RPMI7951 (cell line): ENCODE measurements around the gene COX6A2. TPM values are rescaled to one million over a fixed set of nuclear protein-coding genes. Genes with fewer than 3 reads are reported as not detected.
A peak's percentile ranks its signal among the peaks of the same experiment; 100 is the strongest.
"Not testable (repeated sequence)": the region's sequence is repeated elsewhere in the genome, so short reads cannot be mapped to it uniquely, and the experiment has no call there.

Source experiments
- DNase-seq: peaks from one replicate; pipeline ENCODE4 v3.0.0-alpha.2; 2012; ENCODE audit warnings: low read depth
- total RNA-seq: library from RNA; depleted of rRNA; stranded (reverse); fragments of >200 nt; shearing (Covaris generic); gene quantifications from 2 replicates; pipeline ENCODE4 v1.2.3, GENCODE V29; 2014

COX6A2 gene
- total RNA-seq, 1 experiment from 2014 or later = not detected

DNA sequence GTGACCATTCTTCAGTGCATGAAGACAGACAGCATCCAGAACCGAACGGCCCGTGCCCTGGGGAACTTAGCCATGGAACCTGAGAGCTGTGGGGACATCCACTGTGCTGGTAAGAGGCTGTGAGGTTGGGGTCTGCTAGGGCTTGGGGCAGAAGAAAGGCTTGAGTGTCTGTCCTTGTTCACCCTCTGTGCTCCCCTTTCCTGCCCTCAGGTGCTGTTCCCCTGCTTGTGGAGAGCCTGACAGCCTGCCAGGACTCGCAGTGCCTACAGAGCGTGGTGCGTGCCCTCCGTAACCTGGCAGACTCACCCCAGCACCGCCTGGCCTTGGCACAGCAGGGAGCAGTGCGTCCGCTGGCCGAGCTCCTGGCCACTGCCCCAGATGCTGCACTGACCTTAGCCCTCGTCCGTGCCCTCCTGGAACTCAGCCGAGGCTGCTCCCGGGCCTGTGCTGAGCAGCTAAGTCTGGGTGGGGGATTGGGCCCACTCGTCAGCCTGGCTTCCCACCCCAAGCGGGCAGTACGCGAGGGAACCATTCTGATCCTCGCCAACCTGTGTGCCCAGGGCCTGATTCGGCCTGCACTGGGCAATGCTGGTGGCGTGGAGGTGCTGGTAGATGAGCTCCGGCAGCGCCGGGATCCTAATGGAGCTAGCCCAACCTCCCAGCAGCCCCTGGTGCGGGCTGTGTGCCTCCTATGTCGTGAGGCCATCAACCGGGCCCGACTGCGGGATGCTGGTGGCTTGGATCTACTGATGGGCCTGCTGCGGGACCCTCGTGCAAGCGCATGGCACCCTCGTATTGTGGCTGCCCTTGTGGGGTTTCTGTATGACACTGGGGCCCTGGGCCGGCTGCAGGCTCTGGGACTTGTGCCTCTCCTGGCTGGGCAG, 34.0 kb upstream of the COX6A2 start:
- no peak for DNase-seq

DNA sequence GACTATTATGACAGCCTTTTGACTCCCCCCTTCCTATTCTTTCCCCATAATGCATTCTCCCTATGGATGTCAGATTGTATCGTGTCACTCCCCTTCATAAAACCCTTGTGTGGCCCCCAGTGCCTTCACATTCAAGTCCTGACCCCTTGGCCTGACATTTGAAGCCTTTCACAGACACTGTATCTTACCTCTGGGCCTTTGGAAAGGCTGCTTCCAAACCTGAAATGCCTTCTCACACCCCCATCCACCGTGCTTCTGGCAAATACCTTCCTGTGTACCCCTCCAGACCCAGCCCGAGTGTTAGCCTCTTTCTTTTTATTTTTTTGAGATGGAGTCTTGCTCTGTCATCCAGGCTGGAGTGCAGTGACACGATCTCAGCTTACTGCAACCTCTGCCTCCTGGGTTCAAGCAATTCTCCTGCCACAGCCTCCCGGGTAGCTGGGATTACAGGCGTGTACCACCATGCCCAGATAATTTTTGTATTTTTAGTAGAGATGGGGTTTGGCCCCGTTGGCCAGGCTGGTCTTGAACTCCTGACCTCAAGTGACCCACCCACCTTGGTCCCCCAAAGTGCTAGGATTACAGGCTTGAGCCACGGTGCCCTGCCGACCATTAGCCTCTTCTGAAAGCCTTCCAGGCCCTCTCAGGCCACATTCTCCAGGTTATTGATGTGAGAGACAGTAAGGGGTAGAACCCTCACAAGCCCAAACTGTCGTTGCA, 33.2 kb upstream of the COX6A2 start:
- DNase-seq = no peak

DNA sequence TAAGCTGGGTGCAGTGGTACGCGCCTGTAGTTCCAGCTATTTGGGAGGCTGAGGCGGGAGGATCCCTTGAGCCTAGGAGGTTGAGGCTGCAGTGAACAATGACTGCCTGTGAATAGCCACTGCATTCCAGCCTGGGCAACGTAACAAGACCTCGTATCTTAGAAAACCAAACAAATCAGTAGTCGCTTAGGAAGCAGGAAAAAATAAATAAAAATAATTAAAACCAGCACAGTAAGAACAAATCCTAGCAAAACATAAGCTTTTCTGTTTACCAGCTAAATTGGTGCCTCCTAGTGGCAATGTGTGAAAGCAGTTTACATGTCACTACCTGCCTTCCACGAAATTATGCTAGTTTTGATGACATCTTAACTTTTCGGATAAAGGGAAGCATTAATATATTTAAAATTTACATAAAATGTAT, 32.4 kb upstream of the COX6A2 start:
- peak; percentile 48 for DNase-seq

DNA sequence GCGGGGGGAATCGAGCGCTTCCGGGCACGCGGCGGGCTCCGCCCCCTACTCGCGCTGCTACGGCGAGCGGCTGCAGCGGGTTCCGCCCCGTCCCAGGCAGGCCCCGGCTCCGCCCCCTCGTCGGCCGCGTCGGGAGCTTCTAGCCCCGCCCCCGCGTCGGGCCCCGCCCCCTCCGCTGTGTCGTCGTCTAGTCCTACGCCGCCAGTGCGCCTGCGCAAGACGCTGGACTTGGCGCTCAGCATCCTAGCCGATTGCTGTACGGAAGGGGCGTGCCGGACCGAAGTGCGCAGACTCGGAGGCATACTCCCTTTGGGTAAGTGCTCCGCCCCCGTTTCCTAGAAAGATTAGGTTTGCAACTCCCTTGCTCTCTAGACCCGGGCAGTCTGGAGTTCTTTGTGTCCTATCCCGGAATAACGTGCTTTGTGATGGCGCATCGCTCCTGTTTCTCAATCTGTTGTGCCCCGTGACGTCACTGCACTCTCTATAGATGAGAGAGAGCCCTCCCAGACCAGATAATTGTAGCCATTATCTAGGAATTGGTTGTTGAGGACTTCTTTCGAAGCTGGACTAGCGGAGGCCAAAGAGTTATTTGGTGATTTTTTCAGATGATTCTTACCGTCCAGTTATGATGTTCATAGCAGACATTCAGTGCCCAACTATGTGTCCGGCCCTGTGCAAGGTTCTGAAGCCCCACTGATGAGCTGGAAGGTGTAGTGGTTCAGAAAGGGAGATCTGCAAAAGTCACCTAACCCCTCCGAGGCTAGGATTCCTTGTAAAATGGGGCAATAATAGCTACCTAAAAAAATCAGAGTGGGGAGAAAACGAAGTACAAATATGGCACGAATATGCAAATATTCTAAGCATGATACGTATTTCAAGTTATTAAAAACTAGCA, 31.8 kb upstream of the COX6A2 start:
- peak; percentile 96 for DNase-seq

DNA sequence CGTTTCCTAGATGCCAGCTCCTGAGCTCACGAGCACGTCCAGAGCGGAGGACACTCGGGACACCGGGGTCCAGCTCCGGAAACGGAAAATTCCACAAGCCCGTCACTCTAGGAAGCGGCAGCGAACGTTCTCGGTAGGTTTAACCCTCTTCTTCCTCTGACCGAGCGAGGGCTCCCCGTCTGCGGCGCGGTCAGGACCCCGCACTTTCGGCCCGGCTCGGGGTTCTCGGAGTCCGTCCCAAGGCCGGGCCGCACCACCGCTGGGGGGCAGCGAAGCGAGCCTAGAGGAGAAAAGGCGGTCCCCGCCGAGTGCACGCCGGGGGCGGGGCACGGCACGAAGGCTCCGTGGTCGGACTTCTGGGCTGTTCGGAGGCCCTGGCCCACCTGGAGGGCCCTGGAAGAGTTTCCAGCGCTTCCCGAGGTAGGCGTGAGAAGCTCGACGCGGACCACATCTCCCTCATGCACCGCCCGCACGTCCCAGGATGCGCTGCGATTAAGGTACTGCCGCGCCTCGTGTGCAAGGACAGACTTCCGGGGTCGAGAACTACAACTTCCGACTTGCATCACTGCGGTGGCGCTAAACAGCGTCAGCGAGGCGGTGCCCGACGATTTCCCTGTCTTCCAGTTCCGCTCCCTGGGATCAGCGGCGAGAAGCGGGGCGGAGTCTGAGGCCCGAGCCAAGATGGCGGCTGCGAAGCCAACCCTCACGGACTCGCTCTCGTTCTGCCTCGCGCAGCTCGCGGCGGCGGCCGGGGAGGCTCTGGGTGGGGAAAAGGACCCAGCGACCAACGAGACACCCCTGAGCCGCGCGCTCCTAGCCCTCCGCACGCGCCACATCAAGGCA, 30.9 kb upstream of the COX6A2 start, which contains the start of gene ARMC5:
Gene ARMC5, plus strand, starts transcription at position 658 of the 843 bp plus-strand sequence. Its CDS starts 24 bp downstream, at position 682.
- DNase-seq = peak; percentile 96

DNA sequence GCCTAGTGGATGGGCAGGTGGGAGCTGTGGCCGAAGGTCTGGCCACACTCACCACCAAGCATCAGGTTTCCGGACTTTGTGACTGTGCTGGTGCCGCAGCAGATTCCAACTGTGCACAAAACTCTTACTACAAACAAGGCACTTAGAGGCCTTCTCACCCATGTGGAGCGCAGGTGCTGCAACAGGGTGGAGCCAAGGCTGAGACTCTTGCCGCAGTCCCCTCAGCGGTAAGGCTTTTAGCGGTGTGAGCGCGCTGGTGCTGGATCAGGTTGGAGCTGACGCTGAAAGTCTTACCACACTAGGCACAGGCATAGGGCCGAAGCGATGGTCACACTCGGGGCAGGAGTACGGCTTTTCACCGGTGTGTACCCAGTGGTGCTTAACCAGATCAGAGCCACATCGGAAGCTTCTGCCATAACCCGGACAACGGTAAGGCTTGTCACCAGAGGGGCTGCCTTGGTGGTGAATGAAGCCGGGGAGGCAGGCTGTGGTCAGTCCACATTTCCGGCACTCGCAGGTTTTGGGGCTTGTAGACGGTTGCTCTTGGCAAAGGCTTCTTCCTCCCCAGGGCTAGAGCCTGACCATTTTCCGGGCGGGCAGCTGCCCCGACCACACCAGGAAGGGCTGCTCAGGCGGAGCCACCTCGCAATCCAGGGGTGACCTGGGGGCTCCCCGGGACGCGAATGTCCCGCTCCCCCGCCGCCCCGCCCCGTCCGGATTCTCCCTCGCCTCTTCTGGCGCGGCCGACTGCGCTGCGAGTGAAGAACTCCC, 30.1 kb upstream of the COX6A2 start:
- DNase-seq = peak; percentile 78

DNA sequence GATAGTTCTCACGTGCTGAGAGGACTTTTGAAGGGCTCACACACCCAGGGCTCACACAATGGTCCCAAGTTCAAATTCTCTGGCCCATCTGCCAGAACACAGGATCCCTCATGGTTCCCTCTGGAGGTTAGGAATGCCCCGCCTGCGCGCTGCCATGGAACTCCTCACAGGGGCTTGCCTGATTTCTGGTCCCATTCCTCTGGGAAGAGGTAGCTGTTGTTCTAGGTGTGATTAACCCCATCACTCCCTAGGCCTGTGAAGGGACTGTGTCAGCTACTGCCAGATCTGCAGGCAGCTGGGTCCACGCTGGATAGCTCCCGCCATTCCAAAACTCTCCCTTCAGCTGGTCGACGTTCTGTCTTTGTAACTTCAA, 28.8 kb upstream of the COX6A2 start:
- no peak for DNase-seq

DNA sequence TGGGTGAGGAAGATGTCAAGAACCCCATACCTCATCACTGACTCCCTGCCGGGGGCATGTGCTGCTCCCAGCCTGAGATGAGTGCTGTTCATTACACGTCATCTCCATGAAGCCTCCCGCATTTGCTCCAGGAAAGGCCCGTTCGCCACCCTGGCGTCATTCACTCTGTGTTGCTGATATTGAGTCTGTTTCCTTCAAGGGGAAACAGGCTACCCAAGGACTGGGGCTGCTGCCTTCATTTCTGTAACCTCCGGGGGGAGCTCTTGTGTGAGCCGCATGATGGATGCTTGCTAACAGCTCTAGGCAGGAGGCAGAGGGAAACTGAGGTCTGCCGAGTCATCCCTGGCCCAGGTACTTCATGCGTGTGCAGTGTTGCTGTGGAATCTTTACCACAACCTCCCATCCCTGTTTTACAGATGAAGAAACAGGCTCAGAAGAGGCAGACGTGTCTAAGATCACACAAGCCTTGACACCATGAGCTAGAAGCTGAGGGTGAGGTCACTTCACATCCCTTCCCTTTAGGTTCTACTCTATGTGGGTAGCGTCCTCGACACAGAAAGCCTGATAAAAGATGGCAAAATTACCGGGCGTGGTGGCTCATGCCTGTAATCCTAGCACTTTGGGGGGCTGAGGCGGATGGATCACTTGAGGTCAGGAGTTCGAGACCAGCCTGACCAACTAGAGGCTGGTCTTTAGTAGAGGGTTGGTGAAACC, 27.6 kb upstream of the COX6A2 start:
- DNase-seq = no peak

DNA sequence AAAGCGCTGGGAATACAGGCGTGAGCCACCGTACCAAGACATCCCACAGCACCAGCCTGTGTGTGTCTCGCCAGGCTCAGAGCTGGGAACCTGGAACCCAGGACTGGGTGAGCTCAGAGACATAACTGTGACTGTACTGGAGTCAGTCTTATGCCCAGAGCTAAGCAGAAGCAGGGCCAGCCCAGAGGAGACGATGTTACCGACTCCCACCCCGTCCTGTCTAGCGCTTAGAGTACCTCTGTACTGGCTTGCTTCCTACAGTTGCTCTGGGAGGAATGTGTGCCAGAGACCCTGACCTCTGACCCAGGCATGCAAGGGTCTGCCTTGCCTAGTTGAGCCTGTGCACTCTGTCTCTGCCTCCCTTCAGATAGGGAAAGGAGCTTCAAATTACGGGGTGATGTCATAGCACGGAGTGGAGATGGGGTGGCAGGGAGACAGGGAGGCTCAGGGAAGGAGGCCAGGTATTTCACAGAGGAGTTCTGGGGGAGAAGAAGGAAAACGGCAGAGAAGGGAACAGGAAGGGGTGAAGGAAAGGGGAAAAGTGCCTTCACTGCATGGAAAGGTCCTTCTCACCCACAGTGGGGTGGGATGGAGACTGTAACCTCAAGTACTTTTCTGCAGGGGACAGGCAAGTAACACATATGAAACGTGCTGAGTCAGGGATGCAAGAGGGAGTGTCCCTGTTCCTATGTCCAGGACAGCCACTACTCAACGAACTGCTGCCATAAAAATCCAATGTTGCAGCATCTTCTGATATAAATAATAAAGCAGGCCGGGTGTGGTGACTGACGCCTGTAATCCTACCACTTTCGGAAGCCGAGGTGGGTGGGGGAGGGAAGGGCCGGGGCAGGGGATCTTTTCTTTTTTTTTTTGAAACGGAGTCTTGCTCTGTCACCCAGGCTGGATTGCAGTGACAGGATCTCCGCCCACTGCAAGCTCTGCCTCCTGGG, 25.4 kb upstream of the COX6A2 start:
- DNase-seq = no peak

DNA sequence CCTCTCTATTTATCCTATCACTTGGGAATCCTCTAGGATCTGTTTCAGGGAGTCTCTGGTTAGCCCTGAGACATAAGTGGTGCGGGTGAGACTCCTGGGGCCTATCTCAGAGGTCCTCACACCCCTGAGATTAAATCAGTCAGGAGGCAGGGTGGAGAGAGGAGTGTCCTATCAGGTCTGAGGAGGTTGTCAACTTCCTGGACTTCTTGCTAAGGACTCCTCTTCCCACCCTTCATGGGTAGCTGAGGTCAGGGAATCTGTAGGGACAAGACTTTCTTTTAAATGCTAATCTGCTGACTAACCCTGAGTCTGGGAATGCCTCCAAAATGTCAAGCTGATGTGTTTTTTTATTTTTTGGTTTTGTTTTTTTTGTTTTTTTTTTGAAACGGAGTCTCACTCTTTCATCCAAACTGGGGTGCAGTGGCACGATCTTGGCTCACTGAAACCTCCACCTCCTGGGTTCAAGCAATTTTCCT, 24.5 kb upstream of the COX6A2 start:
- DNase-seq = peak; percentile 84

DNA sequence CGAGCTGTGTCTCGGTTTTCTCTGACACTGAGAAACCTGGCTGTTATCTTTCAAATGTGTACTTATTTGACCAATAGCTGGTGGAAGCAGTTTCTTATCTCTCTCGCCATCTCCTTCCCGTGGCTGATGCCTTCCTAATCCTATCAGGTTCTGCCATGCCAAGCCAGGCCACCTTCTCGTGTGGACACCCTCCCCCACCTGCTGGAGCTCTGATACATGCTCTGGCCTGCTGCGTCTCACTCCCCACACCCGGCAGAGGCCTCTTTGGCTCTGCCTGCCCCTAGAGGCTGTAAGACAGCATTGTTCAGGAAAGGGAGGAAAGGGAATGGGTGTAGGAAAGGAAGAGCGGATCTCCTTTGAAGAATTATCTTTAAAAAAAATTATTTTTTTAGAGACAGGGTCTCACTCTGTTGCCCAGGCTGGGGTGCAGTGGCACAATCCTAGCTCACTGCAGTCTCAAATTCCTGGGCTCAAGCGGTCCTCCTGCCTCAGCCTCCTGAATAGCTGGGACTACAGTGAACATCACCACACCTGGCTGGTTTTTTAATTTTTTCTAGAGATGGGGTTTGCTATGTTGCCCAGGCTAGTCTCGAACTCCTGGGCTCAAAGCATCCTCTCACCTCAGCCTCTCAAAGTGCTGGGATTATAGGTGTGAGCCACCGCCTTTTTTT, 23.7 kb upstream of the COX6A2 start:
- peak; percentile 46 for DNase-seq

DNA sequence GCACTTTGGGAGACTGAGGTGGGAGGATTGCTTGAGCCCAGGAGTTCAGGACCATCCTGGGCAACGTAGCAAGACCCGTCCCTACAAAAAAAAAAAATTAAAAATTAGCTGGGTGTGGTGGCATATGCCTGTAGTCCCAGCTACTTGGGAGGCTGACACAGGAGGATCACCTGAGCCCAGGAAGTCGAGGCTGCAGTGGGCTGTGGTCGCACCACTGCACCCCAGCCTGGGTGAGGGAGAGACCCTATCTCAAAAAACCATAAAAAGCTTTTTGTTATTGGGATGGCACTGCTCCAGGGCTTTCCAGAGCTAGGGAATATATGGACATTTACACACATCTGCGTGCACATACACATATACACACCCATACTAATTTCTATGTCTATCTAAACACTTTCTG, 23.0 kb upstream of the COX6A2 start:
- no peak for DNase-seq

DNA sequence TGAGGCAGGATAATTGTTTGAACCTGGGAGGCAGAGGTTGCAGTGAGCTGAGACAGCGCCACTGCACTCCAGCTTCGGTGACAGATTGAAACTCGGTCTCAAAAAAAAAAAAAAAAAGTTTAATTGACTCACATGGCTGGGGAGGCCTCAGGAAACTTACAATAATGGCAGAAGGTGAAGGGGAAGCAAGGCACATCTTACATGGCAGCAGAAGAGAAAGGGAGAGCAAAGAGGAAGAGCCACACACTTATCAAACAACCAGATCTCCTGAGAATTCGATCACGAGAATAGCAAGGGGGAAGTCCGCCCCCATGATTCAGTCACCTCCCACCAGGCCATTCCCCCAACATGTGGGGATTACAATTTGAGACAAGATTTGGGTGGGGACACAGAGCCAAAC, 17.8 kb upstream of the COX6A2 start:
- DNase-seq = not testable (repeated sequence)

DNA sequence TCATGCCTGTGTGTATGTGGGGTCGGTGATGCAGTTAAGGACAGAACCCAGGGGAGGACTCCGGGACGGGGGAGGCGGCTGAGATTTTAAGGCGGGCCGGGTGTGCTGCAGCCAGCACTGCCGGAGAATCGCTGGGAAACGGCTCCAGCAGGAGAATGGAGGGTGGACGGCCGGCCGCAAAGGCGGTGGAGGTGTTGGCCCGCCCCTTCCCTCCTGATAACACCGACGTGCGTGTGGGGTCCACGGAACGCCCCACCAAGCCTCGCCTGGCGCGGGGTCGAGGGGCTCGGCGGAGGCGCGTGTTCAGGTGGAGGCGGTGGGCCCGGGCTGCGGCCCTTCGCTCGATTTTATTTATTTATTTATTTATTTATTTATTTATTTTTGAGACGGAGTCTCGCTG, 13.8 kb upstream of the COX6A2 start:
- DNase-seq = no peak

DNA sequence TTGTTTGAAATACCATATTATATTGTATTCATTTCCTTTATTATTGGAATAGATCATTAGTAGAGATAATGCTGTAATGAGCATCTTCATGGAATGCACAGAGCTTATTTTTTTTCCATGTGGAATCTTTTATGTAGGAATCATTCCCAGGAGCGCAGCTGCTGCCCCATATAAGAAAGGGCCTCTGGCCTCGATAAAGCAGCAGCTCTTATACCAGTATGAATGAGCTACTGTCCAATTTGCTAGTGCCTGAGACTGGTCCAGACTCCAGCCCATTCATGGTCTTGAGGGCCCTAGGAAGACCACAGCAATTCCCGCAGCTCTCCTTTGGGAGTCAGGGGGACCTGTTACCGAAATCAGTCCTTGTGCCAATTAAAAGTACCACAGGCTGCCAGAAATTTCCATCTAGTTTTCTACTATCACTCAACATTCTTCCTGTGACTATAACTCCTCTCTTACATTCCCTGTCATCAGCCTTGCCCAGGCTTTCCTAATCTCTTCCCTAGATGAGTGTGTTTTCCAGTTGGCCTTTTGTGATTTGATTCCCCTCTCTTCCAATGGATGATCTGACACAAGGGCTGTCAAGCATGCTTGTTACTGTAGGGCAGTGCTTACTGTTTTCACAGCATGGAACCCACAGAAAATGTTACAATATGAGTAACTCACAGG, 12.5 kb upstream of the COX6A2 start:
- no peak for DNase-seq

DNA sequence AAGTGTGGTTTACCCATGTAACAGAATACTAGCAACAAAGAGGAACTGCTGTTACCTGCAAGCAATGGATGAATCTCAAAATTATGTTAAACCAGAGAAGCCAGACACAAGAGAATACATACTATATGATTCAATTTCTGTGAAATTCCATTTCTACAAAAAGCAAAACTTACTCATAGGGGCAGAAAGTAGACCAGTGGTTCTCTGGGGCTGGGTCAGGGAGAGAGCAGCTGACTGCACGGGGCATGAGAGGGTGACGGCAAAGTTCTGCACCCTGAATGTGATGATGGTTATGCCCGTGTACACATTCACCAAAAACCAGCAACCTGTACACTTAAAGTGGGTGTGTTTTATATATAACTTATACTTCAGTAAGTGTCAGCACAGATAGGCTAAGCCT, 11.4 kb upstream of the COX6A2 start:
- DNase-seq = no peak

DNA sequence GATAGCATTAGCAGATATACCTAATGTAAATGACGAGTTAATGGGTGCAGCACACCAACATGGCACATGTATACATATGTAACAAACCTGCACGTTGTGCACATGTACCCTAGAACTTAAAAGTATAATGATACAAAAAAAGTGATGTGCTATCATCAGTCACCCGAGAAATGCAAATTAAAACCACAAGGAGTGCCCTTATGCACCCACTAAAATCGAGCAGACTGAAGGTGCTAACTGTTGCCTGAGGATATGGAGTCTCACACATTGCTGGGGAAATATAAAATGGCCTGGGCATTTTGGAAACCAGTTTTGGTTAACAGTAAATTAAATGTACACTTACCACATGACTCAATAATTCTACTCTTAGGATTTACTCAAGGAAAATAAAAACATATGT, 10.9 kb upstream of the COX6A2 start:
- not testable (repeated sequence) for DNase-seq
